HepG2 (cell line): Measurements from ENCODE around the gene CYTH2. TPM values are rescaled to one million over a fixed set of nuclear protein-coding genes. Genes with fewer than 3 reads are reported as not detected.

Experiments
- FOXA1 ChIP-seq, 2 experiments: fragments of 450-650 bp in 1 of 2; sonication (generic) in 1 of 2; formaldehyde crosslinking in 1 of 2; IDR thresholded peaks; 2 replicates each; pipeline versions ENCODE4 v1.4.0 to v1.6.1; 2016 to 2020; ENCODE audit warnings: missing genetic modification reagents in 1 of 2
- FOXK2 ChIP-seq: fragments of 450-650 bp; IDR thresholded peaks from 2 replicates; pipeline ENCODE4 v1.6.1; 2016
- PPARG ChIP-seq: conservative IDR thresholded peaks from 2 replicates; pipeline ENCODE4 v1.6.1; 2016; ENCODE audit warnings: missing biosample characterization, missing genetic modification reagents
- TAF1 ChIP-seq: sonication (generic); formaldehyde crosslinking; IDR thresholded peaks from 2 replicates; pipeline ENCODE4 v1.4.0; 2020; ENCODE audit warnings: missing genetic modification reagents
- ZC3H13 ChIP-seq: sonication (generic); formaldehyde crosslinking; IDR thresholded peaks from 2 replicates; pipeline ENCODE4 v1.8.1; 2023; ENCODE audit warnings: mild to moderate bottlenecking, missing genetic modification reagents, moderate library complexity
- ZFP1 ChIP-seq: IDR thresholded peaks from 2 replicates; pipeline ENCODE4 v1.6.1; 2016
- ZIK1 ChIP-seq: sonication (generic); formaldehyde crosslinking; IDR thresholded peaks from 2 replicates; pipeline ENCODE4 v1.5.0; 2020; ENCODE audit warnings: mild to moderate bottlenecking, low read depth, missing genetic modification reagents, borderline replicate concordance
- ZNF382 ChIP-seq: sonication (generic); formaldehyde crosslinking; IDR thresholded peaks from 2 replicates; pipeline ENCODE4 v1.5.0; 2020; ENCODE audit warnings: missing genetic modification reagents, mild to moderate bottlenecking, borderline replicate concordance
- ZNF577 ChIP-seq: sonication (generic); formaldehyde crosslinking; IDR thresholded peaks from 2 replicates; pipeline ENCODE4 v1.4.0; 2020; ENCODE audit warnings: mild to moderate bottlenecking, low read depth, missing genetic modification reagents, borderline replicate concordance
- ZNF792 ChIP-seq: IDR thresholded peaks from 2 replicates; pipeline ENCODE4 v1.6.1; 2016
- polyA plus RNA-seq, 8 experiments: library from polyadenylated mRNA; depleted of rRNA in 3 of 8; stranded (reverse) in 7 of 8; unstranded in 1 of 8; fragments of >200 nt; fragmentation: Illumina TruSeq in 4 of 8; extraction: Trizol in 4 of 8; gene quantifications; 2 replicates each; pipeline versions ENCODE4 v1.2.1 to v1.2.3, GENCODE V29; 2011 to 2016; ENCODE audit warnings: low read depth in 4 of 8, missing spikeins in 1 of 8, mixed read lengths in 1 of 8; ENCODE audit not compliant: insufficient read depth in 1 of 8
- total RNA-seq, 5 experiments: library from RNA; depleted of rRNA; stranded (reverse); fragments of >200 nt; fragmentation: Illumina TruSeq; extraction: Trizol; gene quantifications; 2 replicates each; pipeline ENCODE4 v1.2.3, GENCODE V29; 2016; ENCODE audit warnings: low read depth in 1 of 5
- TF ChIP-seq, protein P1 (sequence below): sonication (generic); formaldehyde crosslinking; IDR thresholded peaks from 2 replicates; pipeline ENCODE4 v1.4.0; 2020; ENCODE audit warnings: mild to moderate bottlenecking, missing genetic modification reagents, borderline replicate concordance
- TF ChIP-seq, protein P2 (sequence below): sonication (generic); formaldehyde crosslinking; IDR thresholded peaks from 2 replicates; pipeline ENCODE4 v1.8.0; 2022; ENCODE audit warnings: missing genetic modification reagents, mild to moderate bottlenecking, moderate library complexity, borderline replicate concordance
- TF ChIP-seq, protein P3 (sequence below): IDR thresholded peaks from 2 replicates; pipeline ENCODE4 v1.6.1; 2012; ENCODE audit warnings: inconsistent platforms

Gene CYTH2
- total and polyA plus RNA-seq, 2 of the 13 experiments (the other 11 are each of a cell fraction or from before 2014, with no cell fraction given), result 16.5 to 39.3 TPM

DNA sequence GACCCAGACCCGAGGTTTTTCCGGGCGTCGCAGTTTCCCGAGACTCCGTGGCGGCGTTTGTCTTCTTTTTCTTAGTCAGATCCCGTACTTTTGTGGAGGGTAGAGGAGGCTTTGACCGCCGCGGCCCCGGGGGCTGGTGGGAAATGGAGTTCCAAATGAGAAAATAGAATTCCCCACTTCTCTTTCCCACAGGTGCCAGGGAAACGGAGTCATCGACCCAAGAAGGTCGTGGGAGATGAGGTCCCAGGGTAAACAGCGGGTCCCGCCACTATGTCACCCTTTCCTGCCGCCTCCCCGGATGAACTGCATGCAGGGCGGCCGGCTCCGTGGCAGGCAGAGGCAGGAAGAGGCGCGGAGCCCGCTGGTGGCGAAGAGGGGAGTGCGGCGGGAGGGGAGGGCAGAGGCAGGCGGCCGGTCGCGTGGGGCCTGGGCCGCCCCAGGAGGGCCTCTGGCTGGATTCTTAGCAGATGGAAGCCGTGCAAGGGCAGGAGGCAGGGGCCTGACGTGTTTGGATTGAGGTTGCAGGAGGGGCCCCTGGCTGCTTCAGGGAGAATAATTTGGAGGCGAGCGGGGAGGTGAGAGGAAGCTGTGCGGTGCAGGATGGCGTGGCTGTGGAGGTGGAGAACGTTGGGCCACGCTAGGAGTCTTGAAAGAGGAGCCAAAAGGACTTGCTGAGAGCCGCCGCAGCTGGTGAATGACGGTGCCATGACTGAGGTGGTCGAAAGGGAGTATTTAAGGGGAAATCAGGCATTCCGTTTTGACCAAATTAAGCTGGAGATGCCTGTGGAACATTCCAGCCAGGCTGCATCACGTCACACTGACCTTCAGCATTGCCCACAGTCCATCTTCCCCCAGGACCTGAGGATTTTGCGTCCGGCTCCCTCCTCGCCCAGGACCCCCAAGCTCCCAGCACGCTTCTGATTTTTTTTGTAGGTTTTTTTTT lies 11.7 kb downstream of the CYTH2 start (continued):
- TF ChIP-seq ZNF382 (CRISPR knock-in tag) (no peak), ZC3H13 (CRISPR knock-in tag) (0 out of 2 replicates have a peak, but pooled peaks have one; percentile 20), FOXK2 (no peak), ZNF577 (CRISPR knock-in tag) (no peak), PPARG (CRISPR knock-in tag) (no peak), ZFP1 (CRISPR knock-in tag) (no peak), FOXA1 (IDR thresholded peaks at IDR 0.05) (no peak), FOXA1 (CRISPR knock-in tag; IDR thresholded peaks at IDR 0.05) (no peak), ZIK1 (no peak), TAF1 (CRISPR knock-in tag) (no peak), ZNF792 (CRISPR knock-in tag) (no peak)
- TF ChIP-seq, protein P1, sequence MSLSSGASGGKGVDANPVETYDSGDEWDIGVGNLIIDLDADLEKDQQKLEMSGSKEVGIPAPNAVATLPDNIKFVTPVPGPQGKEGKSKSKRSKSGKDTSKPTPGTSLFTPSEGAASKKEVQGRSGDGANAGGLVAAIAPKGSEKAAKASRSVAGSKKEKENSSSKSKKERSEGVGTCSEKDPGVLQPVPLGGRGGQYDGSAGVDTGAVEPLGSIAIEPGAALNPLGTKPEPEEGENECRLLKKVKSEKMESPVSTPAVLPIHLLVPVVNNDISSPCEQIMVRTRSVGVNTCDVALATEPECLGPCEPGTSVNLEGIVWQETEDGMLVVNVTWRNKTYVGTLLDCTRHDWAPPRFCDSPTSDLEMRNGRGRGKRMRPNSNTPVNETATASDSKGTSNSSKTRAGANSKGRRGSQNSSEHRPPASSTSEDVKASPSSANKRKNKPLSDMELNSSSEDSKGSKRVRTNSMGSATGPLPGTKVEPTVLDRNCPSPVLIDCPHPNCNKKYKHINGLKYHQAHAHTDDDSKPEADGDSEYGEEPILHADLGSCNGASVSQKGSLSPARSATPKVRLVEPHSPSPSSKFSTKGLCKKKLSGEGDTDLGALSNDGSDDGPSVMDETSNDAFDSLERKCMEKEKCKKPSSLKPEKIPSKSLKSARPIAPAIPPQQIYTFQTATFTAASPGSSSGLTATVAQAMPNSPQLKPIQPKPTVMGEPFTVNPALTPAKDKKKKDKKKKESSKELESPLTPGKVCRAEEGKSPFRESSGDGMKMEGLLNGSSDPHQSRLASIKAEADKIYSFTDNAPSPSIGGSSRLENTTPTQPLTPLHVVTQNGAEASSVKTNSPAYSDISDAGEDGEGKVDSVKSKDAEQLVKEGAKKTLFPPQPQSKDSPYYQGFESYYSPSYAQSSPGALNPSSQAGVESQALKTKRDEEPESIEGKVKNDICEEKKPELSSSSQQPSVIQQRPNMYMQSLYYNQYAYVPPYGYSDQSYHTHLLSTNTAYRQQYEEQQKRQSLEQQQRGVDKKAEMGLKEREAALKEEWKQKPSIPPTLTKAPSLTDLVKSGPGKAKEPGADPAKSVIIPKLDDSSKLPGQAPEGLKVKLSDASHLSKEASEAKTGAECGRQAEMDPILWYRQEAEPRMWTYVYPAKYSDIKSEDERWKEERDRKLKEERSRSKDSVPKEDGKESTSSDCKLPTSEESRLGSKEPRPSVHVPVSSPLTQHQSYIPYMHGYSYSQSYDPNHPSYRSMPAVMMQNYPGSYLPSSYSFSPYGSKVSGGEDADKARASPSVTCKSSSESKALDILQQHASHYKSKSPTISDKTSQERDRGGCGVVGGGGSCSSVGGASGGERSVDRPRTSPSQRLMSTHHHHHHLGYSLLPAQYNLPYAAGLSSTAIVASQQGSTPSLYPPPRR (CRISPR knock-in tag), result no peak
- TF ChIP-seq, protein P2, sequence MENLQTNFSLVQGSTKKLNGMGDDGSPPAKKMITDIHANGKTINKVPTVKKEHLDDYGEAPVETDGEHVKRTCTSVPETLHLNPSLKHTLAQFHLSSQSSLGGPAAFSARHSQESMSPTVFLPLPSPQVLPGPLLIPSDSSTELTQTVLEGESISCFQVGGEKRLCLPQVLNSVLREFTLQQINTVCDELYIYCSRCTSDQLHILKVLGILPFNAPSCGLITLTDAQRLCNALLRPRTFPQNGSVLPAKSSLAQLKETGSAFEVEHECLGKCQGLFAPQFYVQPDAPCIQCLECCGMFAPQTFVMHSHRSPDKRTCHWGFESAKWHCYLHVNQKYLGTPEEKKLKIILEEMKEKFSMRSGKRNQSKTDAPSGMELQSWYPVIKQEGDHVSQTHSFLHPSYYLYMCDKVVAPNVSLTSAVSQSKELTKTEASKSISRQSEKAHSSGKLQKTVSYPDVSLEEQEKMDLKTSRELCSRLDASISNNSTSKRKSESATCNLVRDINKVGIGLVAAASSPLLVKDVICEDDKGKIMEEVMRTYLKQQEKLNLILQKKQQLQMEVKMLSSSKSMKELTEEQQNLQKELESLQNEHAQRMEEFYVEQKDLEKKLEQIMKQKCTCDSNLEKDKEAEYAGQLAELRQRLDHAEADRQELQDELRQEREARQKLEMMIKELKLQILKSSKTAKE, result no peak
- TF ChIP-seq, protein P3, sequence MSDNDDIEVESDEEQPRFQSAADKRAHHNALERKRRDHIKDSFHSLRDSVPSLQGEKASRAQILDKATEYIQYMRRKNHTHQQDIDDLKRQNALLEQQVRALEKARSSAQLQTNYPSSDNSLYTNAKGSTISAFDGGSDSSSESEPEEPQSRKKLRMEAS, result no peak
